ENCODE data around the gene TBC1D13. TPM values are rescaled to one million over a fixed set of nuclear protein-coding genes. Genes with fewer than 3 reads are reported as not detected.
"Not testable (repeated sequence)": the region's sequence is repeated elsewhere in the genome, so short reads cannot be mapped to it uniquely, and the experiment has no call there.

Gene TBC1D13
- polyA plus RNA-seq, 3 donors = 37.2 to 41.6 (median 38.7) TPM

GRCh38 chr9:128829477-128830251 lies 42.6 kb downstream of the TBC1D13 start, which contains the start of gene SPOUT1:
SPOUT1 (minus strand) TSS chr9:128829794; CDS start chr9:128829780, 14 bp downstream.
- peak; percentile 74 to 92 (median 87) for DNase-seq (ENCODE audit: extremely low read depth in 1 of 11, low read depth in 9 of 11, low spot score in 4 of 11)

GRCh38 chr9:128833696-128834095 lies 46.6 kb downstream of the TBC1D13 start:
- DNase-seq (ENCODE audit: extremely low read depth in 1 of 11, low read depth in 9 of 11, low spot score in 4 of 11) = no peak

DNA sequence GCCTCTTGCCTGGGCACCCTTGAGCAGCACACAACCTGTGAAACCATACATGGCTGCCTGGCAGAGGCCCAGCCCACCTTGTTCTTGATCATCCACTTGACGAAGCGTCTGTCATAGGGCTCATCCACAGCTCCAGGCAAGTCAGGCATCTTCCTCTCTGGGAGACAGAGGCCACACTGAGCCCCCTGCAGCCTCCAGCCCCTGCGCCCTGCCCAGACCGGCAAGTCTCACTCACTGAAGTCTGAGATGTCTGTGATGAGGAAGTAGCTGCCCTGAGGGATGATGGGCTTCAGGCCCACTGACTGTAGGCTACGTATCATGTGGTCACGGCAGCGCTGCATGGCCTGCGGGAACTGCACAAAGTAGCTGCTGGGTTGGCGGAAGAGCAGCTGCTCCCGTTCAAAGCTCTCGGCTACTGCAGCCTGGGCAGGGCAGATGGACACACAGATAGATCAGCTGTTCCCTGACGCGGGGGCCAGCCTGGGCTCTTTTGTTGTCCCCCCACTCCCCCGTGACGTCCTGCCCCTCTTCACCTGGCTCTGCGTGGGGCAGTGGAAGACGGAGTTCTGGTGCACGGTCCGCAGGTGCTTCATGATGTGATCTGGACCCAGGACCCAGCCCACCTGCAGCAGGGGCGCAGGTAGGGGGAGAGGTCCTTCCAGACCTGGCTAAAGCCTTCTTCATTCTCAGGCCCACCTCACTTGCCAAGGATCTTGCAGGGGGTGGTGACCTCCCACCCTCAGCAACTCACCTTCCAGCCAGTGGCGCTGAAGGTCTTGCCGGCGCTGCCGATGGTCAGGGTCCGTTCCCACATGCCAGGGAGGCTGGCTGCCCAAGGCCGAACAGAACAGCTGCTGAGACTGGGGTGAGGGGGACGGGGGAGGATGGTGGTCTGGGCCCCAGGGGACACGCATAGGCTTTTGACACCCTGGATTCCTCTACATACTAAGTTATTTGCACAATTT lies 48.5 kb downstream of the TBC1D13 start:
- no peak for DNase-seq (ENCODE audit: extremely low read depth in 1 of 11, low read depth in 9 of 11, low spot score in 4 of 11)

DNA sequence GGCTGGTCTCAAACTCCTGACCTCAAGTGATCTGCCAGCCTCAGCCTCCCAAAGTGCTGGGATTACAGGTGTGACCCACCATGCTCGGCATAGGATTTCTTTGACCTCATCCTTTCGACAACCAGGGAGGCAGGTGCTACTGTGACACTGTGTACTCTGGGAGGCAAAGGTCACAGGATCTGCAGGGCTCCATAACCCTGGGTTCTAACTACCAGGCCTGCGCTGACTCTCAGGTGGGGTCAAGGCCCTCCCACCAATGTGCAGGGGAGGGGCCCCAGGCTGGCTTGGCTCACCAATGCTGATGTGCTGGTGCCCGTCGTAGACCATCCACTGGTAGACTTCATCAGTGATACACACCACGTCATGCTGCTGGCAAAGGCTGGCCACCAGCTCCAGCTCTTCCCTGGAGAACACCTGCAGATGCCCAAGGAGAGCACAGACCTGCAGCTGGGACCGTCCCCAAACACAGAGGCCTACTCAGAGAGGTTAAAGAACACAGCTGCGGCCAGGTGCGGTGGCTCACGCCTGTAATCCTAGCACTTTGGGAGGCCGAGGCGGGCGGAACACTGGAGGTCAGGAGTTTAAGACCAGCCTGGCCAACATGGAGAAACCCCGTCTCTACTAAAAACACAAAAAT lies 49.6 kb downstream of the TBC1D13 start:
- DNase-seq (ENCODE audit: extremely low read depth in 1 of 11, low read depth in 9 of 11, low spot score in 4 of 11) = no peak

GRCh38 chr9:128838338-128838737 lies 51.3 kb downstream of the TBC1D13 start:
- DNase-seq (ENCODE audit: extremely low read depth in 1 of 11, low read depth in 9 of 11, low spot score in 4 of 11) = no peak

- no peak for DNase-seq (ENCODE audit: extremely low read depth in 1 of 11, low read depth in 9 of 11, low spot score in 4 of 11)
Measured at GRCh38 chr9:128840524-128840923, 53.5 kb downstream of the TBC1D13 start.

DNA sequence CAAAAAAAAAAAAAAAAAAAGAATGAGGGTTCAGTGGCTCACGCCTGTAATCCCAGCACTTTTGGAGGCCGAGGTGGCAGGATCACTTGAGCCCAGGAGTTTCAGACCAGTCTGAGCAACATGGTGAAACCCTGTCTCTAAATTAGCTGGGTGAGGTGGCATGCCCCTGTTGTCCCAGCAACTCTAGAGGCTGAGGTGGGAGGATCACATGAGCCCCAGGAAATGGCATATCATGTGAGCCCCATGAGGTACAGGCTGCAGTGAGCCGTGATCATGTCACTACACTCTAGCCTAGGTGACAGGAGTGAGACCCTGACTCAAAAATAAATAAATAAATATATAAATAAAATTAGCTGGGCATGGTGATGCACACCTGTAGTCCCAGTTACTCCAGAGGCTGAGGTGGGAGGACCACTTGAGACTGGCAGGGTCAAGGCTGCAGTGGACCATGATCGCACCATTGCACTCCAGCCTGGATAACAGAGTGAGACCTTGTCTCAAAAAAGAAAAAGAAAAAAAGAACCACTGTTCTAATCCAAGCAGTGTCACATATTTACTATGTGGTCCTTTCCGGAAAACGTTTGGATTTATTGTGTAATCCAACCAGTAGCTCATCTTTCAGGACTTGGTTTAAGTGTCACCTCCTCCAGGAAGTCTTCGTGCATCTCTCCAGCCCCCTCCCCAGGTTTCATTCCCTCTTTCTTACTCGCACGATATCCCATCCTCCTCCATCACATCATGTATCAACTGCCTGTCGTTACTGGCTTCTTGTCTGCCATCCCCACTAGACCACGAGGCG lies 54.8 kb downstream of the TBC1D13 start:
- DNase-seq (ENCODE audit: extremely low read depth in 1 of 11, low read depth in 9 of 11, low spot score in 4 of 11) = no peak

- not testable (repeated sequence) for DNase-seq (ENCODE audit: extremely low read depth in 1 of 11, low read depth in 9 of 11, low spot score in 4 of 11)
Measured at GRCh38 chr9:128843171-128843570, 56.1 kb downstream of the TBC1D13 start.

DNA sequence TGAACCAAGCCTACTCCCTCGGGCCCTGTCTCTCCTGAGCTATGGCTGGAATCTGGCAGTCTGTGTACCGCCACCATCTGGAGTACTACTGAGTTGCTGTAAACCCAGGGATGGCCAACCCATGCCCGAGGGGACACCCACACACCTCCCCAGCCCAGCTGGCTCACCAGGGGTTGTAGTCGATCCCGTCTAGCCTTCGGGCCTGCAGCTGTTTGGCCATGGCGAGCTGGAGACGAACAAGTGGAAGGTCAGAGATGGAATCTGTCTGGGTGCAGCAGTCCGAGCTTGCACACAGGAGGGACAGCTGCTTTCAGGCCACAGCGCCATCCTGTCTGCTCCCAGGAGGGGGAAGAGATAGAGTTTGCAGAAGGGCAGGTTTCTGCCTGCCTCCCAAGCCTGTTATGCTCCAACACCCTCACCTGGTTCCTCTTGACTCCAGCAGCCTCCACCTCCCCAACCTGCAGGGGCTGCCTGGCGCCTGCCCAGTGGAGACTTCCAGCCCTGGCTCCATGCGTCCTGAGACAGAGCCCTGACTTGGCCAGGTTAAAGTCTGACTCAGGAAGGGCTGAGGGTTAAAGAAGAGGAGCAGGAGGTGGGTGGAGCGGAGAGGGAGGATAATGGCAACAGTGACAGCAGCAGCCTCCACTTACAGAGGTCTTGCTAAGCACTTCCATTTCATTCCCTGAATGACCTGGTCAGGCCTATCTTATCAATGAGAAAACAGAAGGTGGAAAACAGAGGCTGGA lies 58.3 kb downstream of the TBC1D13 start:
- no peak for DNase-seq (ENCODE audit: extremely low read depth in 1 of 11, low read depth in 9 of 11, low spot score in 4 of 11)

GRCh38 chr9:128846680-128847030 lies 59.6 kb downstream of the TBC1D13 start:
- DNase-seq (ENCODE audit: extremely low read depth in 1 of 11, low read depth in 9 of 11, low spot score in 4 of 11) = no peak

GRCh38 chr9:128847803-128848202 lies 60.8 kb downstream of the TBC1D13 start:
- no peak for DNase-seq (ENCODE audit: extremely low read depth in 1 of 11, low read depth in 9 of 11, low spot score in 4 of 11)

GRCh38 chr9:128851024-128851423 lies 64.0 kb downstream of the TBC1D13 start:
- DNase-seq (ENCODE audit: extremely low read depth in 1 of 11, low read depth in 9 of 11, low spot score in 4 of 11) = not testable (repeated sequence)

DNA sequence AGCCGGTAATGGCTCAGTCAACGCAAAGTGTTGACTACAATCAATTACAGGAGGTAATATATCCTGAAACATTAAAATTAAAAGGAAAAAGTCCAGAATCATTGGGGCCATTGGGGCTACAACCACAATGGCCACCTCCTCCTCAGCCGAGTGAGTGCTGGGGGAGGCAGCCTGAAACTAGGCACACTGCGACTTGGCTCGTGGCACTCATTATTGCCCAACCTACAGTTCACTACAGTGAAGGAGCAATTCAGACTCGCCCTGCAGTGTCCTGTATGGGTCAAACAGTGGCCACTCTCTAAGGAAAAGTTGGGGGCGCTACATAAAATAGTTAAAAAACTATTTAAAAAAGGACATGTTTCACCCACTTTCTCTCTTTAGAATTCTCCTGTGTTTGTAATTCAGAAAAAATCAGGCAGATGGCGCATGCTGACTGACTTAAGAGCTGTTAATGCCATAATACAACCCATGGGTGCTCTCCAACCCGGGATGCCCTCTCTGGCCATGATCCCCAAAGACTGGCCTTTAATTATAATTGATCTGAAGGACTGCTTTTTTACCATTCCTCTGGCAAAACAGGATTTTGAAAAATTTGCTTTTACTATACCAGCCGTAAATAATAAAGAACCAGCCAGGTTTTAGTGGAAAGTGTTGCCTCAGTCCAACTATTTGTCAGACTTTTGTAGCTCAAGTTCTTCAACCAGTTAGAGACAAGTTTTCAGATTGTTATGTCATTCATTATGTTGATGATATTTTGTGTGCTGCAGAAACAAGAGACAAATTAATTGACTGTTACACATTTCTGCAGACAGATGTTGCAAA lies 64.9 kb downstream of the TBC1D13 start:
- DNase-seq (ENCODE audit: extremely low read depth in 1 of 11, low read depth in 9 of 11, low spot score in 4 of 11) = not testable (repeated sequence)

- DNase-seq (ENCODE audit: extremely low read depth in 1 of 11, low read depth in 9 of 11, low spot score in 4 of 11) = not testable (repeated sequence)
Measured at GRCh38 chr9:128852646-128853045, 65.6 kb downstream of the TBC1D13 start.

DNA sequence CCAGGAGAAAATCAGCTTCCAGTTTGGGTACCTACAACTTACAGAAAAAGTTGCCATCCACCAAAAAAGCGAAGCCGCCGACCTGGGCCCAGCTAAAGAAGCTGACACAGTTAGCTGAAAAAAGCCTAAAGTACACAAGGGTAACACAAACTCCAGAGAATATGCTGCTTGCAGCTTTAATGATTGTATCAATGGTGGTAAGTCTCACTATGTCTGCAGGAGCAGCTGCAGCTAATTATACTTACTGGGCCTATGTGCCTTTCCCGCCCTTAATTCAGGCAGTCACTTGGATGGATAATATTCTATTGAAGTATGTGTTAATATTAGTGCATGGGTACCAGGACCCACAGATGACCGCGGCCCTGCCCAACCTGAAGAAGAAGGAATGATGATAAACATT lies 67.4 kb downstream of the TBC1D13 start:
- not testable (repeated sequence) for DNase-seq (ENCODE audit: extremely low read depth in 1 of 11, low read depth in 9 of 11, low spot score in 4 of 11)

- not testable (repeated sequence) for DNase-seq (ENCODE audit: extremely low read depth in 1 of 11, low read depth in 9 of 11, low spot score in 4 of 11)
Measured at GRCh38 chr9:128858476-128858875, 71.4 kb downstream of the TBC1D13 start.
